C4-2B (cell line): Measurements from ENCODE around the gene ALPI.

Source experiments
- H3K27ac ChIP-seq: fragments of 450-650 bp; 2 replicates; pipeline ENCODE4 v1.5.1; 2017
- CTCF ChIP-seq: fragments of 450-650 bp; conservative IDR thresholded peaks from 2 replicates; pipeline ENCODE4 v1.5.1; 2017; ENCODE audit warnings: mild to moderate bottlenecking
- ZFX ChIP-seq: fragments of 450-650 bp; IDR thresholded peaks from 2 replicates; pipeline ENCODE4 v1.6.1; 2017

The ALPI gene

GRCh38 chr2:232488721-232489300 lies 32.9 kb downstream of the ALPI start:
- TF ChIP-seq CTCF (no peak), ZFX (no peak)
- H3K27ac ChIP-seq, result no peak overlapping the region

GRCh38 chr2:232489516-232490220 lies 33.7 kb downstream of the ALPI start:
- no peak for TF ChIP-seq ZFX
- no peak for TF ChIP-seq CTCF
- H3K27ac ChIP-seq, result no peak overlapping the region

GRCh38 chr2:232490221-232491138 lies 34.5 kb downstream of the ALPI start:
- no peak overlapping the region for H3K27ac ChIP-seq
- TF ChIP-seq ZFX (no peak), CTCF (no peak)

DNA sequence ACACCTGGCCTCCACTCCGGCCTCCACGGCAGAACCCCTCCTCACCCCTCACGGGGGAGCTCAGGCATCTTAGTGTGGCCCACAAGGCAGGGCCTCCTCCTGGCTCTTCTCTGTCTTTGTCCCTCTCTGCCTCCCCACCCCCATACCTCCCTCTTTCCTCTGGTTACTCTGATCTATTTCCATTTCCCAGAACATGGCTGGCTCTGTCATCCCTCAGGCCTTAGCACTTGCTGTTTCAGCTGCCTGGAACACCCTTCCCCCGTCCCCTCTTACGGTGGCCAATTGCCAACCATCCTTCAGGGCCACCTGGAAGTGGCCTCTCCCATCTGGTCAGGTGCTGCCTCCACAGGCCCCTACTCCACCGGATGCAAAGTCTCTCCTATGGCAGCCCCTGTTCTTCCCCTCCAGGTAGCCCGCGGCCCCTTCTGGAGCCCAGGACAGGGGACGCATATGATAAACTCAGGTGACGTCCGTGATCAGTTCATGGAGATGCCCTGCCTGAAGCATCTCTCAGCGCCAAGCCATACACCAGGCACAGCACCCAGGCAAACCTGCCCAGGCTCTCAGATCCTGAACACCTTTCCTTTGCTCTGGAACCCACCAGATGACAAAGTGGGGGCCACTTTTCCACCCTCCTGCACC lies 35.3 kb downstream of the ALPI start:
- TF ChIP-seq ZFX (no peak), CTCF (no peak)
- no peak overlapping the region for H3K27ac ChIP-seq

GRCh38 chr2:232492236-232492848 lies 36.4 kb downstream of the ALPI start:
- no peak for TF ChIP-seq CTCF
- no peak for TF ChIP-seq ZFX
- no peak overlapping the region for H3K27ac ChIP-seq

DNA sequence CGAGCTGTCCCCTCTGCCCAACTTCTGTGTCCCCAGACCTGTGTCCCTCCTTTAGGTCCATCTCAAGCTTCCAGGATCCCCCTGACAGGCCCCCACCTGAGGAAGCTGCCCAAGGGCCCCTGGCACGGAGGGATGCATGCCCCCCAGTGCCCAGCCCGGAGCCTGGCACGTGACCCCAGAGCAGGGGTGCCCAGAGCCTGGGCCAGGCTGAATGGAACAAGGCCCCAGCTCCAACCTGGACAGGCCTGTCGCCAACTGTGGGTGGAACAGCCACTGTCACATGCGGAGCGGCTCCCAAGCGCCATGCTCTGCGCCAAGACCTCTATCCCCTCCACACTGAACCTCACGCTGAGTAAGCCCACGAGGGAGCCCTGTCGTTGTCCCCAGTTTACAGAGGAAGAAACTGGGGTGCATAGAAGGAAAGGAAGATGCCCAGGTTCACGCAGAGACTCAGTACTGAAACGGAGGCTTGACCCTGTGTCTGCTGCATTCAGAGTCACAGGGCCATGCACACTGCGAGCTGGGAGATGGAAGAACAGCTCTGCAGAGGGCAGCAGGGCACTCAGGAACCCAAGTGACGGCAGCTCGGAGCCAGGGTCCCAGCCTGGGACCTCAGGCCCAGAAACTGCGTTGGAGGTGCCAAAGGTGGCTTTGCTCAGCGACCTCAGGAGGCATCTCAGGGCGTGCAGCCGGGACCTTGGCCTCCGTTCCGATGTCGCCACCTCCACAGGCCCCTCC lies 37.2 kb downstream of the ALPI start:
- no peak overlapping the region for H3K27ac ChIP-seq
- TF ChIP-seq CTCF, result no peak
